Fibroblast of lung (primary cell): ENCODE results near the gene LRCOL1. TPM values are rescaled to one million over a fixed set of nuclear protein-coding genes. Genes with fewer than 3 reads are reported as not detected.

Source experiments
- DNase-seq, 2 donors: peaks; one replicate each; pipeline versions ENCODE4 v3.0.0 to v3.0.0-alpha.2; 2010; ENCODE audit warnings: low read depth in 2 of 2
- H2AFZ ChIP-seq: 2 replicates; pipeline ENCODE4 v1.5.1; 2012; ENCODE audit warnings: low read length, control low read depth, inconsistent platforms
- H3K27ac ChIP-seq: 2 replicates; pipeline ENCODE4 v1.5.1; 2011; ENCODE audit warnings: low read length, control low read depth; ENCODE audit not compliant: insufficient read depth
- H3K27me3 ChIP-seq: 2 replicates; pipeline ENCODE4 v1.5.1; 2011; ENCODE audit warnings: mild to moderate bottlenecking, low read length; ENCODE audit not compliant: control insufficient read depth, insufficient read depth
- H3K36me3 ChIP-seq: 2 replicates; pipeline ENCODE4 v1.5.1; 2011; ENCODE audit warnings: low read length; ENCODE audit not compliant: control insufficient read depth, insufficient read depth
- H3K4me1 ChIP-seq: 2 replicates; pipeline ENCODE4 v1.5.1; 2011; ENCODE audit warnings: low read length; ENCODE audit not compliant: control insufficient read depth, insufficient read depth; ENCODE audit errors: extremely low read depth
- H3K4me2 ChIP-seq: 2 replicates; pipeline ENCODE4 v1.5.1; 2011; ENCODE audit warnings: low read length, control low read depth; ENCODE audit not compliant: insufficient read depth; ENCODE audit errors: extremely low read depth
- H3K4me3 ChIP-seq, 4 experiments: fragments of 200-600 bp in 1 of 4; sonication (generic) in 1 of 4; replicated peaks in 1 of 4; 2 replicates each; pipeline ENCODE4 v1.5.1; 2011 to 2016; ENCODE audit warnings: low read length in 4 of 4, low read depth in 3 of 4, mild to moderate bottlenecking in 3 of 4, control low read depth in 2 of 4, inconsistent platforms in 1 of 4, mixed read lengths in 1 of 4; ENCODE audit not compliant: insufficient read depth in 1 of 4; ENCODE audit errors: control extremely low read depth in 1 of 4
- H3K79me2 ChIP-seq: 2 replicates; pipeline ENCODE4 v1.5.1; 2012; ENCODE audit warnings: mild to moderate bottlenecking, low read length, inconsistent platforms; ENCODE audit not compliant: control insufficient read depth, insufficient read depth
- H3K9ac ChIP-seq: 2 replicates; pipeline ENCODE4 v1.5.1; 2011; ENCODE audit warnings: mild to moderate bottlenecking, low read length, control low read depth; ENCODE audit not compliant: insufficient read depth
- H3K9me3 ChIP-seq: 2 replicates; pipeline ENCODE4 v1.5.1; 2012; ENCODE audit warnings: low read depth, low read length; ENCODE audit not compliant: control insufficient read depth, insufficient read depth
- H4K20me1 ChIP-seq: 2 replicates; pipeline ENCODE4 v1.5.1; 2011; ENCODE audit warnings: low read length; ENCODE audit not compliant: control insufficient read depth, insufficient read depth; ENCODE audit errors: extremely low read depth
- CTCF ChIP-seq, 2 donors: IDR thresholded peaks in 1 of 2; conservative IDR thresholded peaks in 1 of 2; 1 replicate in 1 of 2; 2 replicates in 1 of 2; pipeline ENCODE4 v1.5.1; 2011 to 2012; ENCODE audit warnings: low read length in 2 of 2, control low read depth in 1 of 2, inconsistent platforms in 1 of 2, low read depth in 1 of 2, mild to moderate bottlenecking in 1 of 2
- EZH2 ChIP-seq: IDR thresholded peaks from 2 replicates; pipeline ENCODE4 v1.5.1; 2012; ENCODE audit warnings: low read length, control low read depth, mild to moderate bottlenecking; ENCODE audit errors: missing control alignments
- polyA plus RNA-seq, 2 donors: library from polyadenylated mRNA; depleted of rRNA in 1 of 2; stranded (reverse) in 1 of 2; unstranded in 1 of 2; fragments of >200 nt; gene quantifications; 2 replicates each; pipeline ENCODE4 v1.2.1, GENCODE V29; 2011 to 2012; ENCODE audit warnings: missing spikeins in 1 of 2
- total RNA-seq: library from RNA; depleted of rRNA; stranded (reverse); fragments of >200 nt; gene quantifications from 2 replicates; pipeline ENCODE4 v1.2.1, GENCODE V29; 2014

LRCOL1 gene
- total and polyA plus RNA-seq, 2 donors (not counting 1 experiment from before 2014, with no cell fraction given), result 0.17 TPM; not detected in 1

- DNase-seq, result no peak
- H3K4me3 ChIP-seq, result no peak overlapping the region
- no peak for TF ChIP-seq CTCF (conservative IDR thresholded peaks at IDR 0.05 in 1 of 2, IDR thresholded peaks at IDR 0.05 in 1 of 2; ENCODE audit: low read depth in 1 of 2, low read length in 2 of 2)
- TF ChIP-seq EZH2, result no peak
- no peak overlapping the region for H3K4me2 ChIP-seq
- H3K79me2 ChIP-seq, result no peaks in the 10 kb centered on the region
- H3K4me1 ChIP-seq, result no peaks in the 10 kb centered on the region
- H3K36me3 ChIP-seq, result peaks cover 17% of the 10 kb centered on the region
- no peaks in the 10 kb centered on the region for H3K9me3 ChIP-seq
- H3K27me3 ChIP-seq, result no peaks in the 10 kb centered on the region
- H3K9ac ChIP-seq, result no peak overlapping the region
- no peaks in the 10 kb centered on the region for H4K20me1 ChIP-seq
- no peak overlapping the region for H2AFZ ChIP-seq
- no peak overlapping the region for H3K27ac ChIP-seq
These were observed 24.1 kb upstream of the LRCOL1 start for GRCh38 chr12:132634411-132634990.

- H4K20me1 ChIP-seq, result no peaks in the 10 kb centered on the region
- DNase-seq, result no peak
- H3K4me1 ChIP-seq, result no peaks in the 10 kb centered on the region
- H3K27me3 ChIP-seq, result no peaks in the 10 kb centered on the region
- H3K9ac ChIP-seq, result no peak overlapping the region
- H3K79me2 ChIP-seq, result no peaks in the 10 kb centered on the region
- no peak overlapping the region for H3K27ac ChIP-seq
- H2AFZ ChIP-seq, result no peak overlapping the region
- no peaks in the 10 kb centered on the region for H3K9me3 ChIP-seq
- TF ChIP-seq EZH2, result no peak
- no peak for TF ChIP-seq CTCF (conservative IDR thresholded peaks at IDR 0.05 in 1 of 2, IDR thresholded peaks at IDR 0.05 in 1 of 2; ENCODE audit: low read depth in 1 of 2, low read length in 2 of 2)
- no peak overlapping the region for H3K4me3 ChIP-seq
- H3K4me2 ChIP-seq, result no peak overlapping the region
- peaks cover 17% of the 10 kb centered on the region for H3K36me3 ChIP-seq
These were observed 23.5 kb upstream of the LRCOL1 start for GRCh38 chr12:132633901-132634300.

GRCh38 chr12:132633398-132633797, 23.0 kb upstream of the LRCOL1 start:
- Histone ChIP-seq H3K79me2 (no peaks in the 10 kb centered on the region), H3K27ac (no peak overlapping the region), H3K4me3 (no peak overlapping the region), H3K27me3 (no peaks in the 10 kb centered on the region), H3K4me1 (no peaks in the 10 kb centered on the region), H4K20me1 (no peaks in the 10 kb centered on the region), H3K36me3 (peaks cover 17% of the 10 kb centered on the region), H2AFZ (no peak overlapping the region), H3K4me2 (no peak overlapping the region), H3K9ac (no peak overlapping the region), H3K9me3 (no peaks in the 10 kb centered on the region)
- no peak for TF ChIP-seq EZH2
- DNase-seq, result no peak
